Measurements from ENCODE around the gene SPATA45. TPM values are rescaled to one million over a fixed set of nuclear protein-coding genes. Genes with fewer than 3 reads are reported as not detected.
"Not testable (repeated sequence)": the region's sequence is repeated elsewhere in the genome, so short reads cannot be mapped to it uniquely, and the experiment has no call there.

The SPATA45 gene
- not detected for total RNA-seq

- DNase-seq = no peak
These were observed at the start of gene SPATA45 for GRCh38 chr1:212847549-212847948. TSS of gene SPATA45 (minus strand) at chr1:212847649. CDS start at chr1:212836149, 11,500 bp downstream.

- no peak for DNase-seq
These were observed 44.7 kb upstream of the SPATA45 start for GRCh38 chr1:212892108-212892507.

- DNase-seq = no peak
These were observed 37.1 kb upstream of the SPATA45 start for GRCh38 chr1:212884592-212884991.

- DNase-seq = no peak
These were observed 32.7 kb upstream of the SPATA45 start for GRCh38 chr1:212879947-212880690.

- no peak for DNase-seq
These were observed 31.0 kb upstream of the SPATA45 start for GRCh38 chr1:212878418-212878817.

GRCh38 chr1:212873518-212873917 is 26.1 kb upstream of the SPATA45 start:
- DNase-seq = no peak

GRCh38 chr1:212871976-212872375 is 24.5 kb upstream of the SPATA45 start:
- no peak for DNase-seq

- no peak for DNase-seq
These were observed 19.7 kb upstream of the SPATA45 start for GRCh38 chr1:212867192-212867591.

GRCh38 chr1:212864201-212864600 is 16.8 kb upstream of the SPATA45 start:
- DNase-seq = no peak

GRCh38 chr1:212863345-212863744 is 15.9 kb upstream of the SPATA45 start:
- DNase-seq = not testable (repeated sequence)

- DNase-seq = no peak
These were observed 14.8 kb upstream of the SPATA45 start for GRCh38 chr1:212862111-212862690.

- no peak for DNase-seq
These were observed 13.5 kb upstream of the SPATA45 start for GRCh38 chr1:212860713-212861581.

- no peak for DNase-seq
These were observed 11.2 kb upstream of the SPATA45 start for GRCh38 chr1:212858461-212859265.

GRCh38 chr1:212857992-212858460 is 10.6 kb upstream of the SPATA45 start, which contains the start of gene FLVCR1:
TSS of gene FLVCR1 (plus strand) at chr1:212858275. CDS start at chr1:212858453, 178 bp downstream.
- DNase-seq = peak; percentile 87

- DNase-seq = no peak
These were observed 9.3 kb upstream of the SPATA45 start for GRCh38 chr1:212856755-212857154.

GRCh38 chr1:212853658-212854057 is 6.2 kb upstream of the SPATA45 start:
- no peak for DNase-seq

GRCh38 chr1:212852105-212852688 is 4.7 kb upstream of the SPATA45 start:
- DNase-seq = no peak

GRCh38 chr1:212844521-212844920 is 2.9 kb downstream of the SPATA45 start:
- not testable (repeated sequence) for DNase-seq

GRCh38 chr1:212838145-212838544 is 9.3 kb downstream of the SPATA45 start:
- DNase-seq = no peak

GRCh38 chr1:212833211-212834207 is 13.9 kb downstream of the SPATA45 start:
- not testable (repeated sequence) for DNase-seq

- DNase-seq = no peak
These were observed 19.1 kb downstream of the SPATA45 start for GRCh38 chr1:212828395-212828794.

Measured in effector CD4-positive, alpha-beta T cell (primary cell).